Neuron (in vitro differentiated cells): ENCODE measurements around the gene EFNA3.

Experiments used
- H2AFZ ChIP-seq: one replicate; pipeline ENCODE4 v1.6.1; 2013; ENCODE audit warnings: low read depth, mild to moderate bottlenecking, inconsistent platforms, low read length, moderate library complexity
- H3K27me3 ChIP-seq: one replicate; pipeline ENCODE4 v1.6.1; 2013; ENCODE audit warnings: low read length; ENCODE audit not compliant: insufficient read depth
- H3K36me3 ChIP-seq: one replicate; pipeline ENCODE4 v1.6.1; 2013; ENCODE audit warnings: low read length; ENCODE audit not compliant: insufficient read depth
- H3K4me1 ChIP-seq: one replicate; pipeline ENCODE4 v1.6.1; 2013; ENCODE audit warnings: low read length; ENCODE audit not compliant: insufficient read depth
- H3K4me3 ChIP-seq: 2 replicates; pipeline ENCODE4 v1.5.1; 2013; ENCODE audit warnings: mild to moderate bottlenecking, low read length, moderate library complexity
- H3K9me3 ChIP-seq: one replicate; pipeline ENCODE4 v1.6.1; 2013; ENCODE audit warnings: low read length

The EFNA3 gene

DNA sequence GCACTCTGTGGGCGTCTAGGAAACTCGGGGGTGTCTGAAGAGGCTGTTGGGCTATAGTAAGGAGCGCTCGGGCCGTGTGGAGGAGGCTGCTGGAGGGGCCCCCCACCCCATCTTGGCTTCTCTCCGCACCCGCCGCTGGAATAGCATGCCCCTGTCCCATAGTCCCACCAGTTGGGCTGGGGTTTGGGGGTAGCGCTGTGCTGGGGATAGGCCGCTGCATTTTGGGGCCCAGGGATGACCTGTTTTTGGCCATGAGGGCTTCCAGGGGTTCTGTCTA lies 511 bp downstream of the EFNA3 start:
- peaks cover 15% of the 10 kb centered on the region for H3K27me3 ChIP-seq
- no peaks in the 10 kb centered on the region for H3K9me3 ChIP-seq
- H2AFZ ChIP-seq: peak overlapping the region; percentile 6
- H3K4me3 ChIP-seq: peak overlapping the region; percentile 74
- peaks cover 63% of the 10 kb centered on the region for H3K4me1 ChIP-seq
- H3K36me3 ChIP-seq: no peaks in the 10 kb centered on the region

DNA sequence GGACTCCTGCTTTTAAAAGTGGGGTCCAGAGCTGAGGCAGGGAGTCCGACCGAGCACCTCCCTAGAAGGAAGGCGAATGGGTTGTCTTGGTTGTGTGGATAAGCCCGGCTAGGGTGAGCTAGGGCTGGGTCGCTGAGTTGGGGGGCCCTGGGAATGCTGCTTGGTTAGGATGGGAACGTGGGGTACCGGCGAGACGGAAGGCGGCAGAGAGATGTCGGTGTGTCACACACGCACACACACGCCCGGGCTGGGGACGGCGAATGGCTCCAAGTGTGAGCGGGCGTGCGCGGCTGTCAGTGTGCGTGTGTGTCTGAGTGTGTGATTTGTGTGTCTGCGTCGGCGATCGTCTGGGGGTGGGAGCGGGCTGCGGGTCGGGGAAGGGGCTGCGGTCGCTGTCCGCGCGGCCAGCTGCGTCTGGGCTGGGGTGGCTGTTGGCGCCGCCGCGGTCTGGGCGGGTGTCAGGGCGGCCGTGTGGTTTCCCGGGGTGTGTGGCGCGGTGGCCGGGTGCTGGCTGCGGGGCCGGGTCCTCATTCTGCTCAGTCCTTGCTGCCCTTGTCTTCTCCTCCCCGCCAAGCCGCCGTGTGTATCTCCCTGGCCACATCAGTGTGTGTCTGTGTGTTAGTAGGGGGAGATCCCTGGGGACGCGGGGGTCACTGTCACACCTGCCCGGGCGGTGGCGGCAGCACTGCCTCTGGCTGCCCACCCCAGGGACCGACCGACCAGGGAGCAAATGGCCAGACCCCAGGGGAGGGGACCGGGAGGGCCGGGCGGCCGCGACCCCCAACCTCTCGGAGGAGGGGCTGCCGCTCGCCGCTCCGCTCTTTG lies 1.1 kb downstream of the EFNA3 start:
- Histone ChIP-seq H2AFZ (peak overlapping the region; percentile 59), H3K4me1 (peaks cover 66% of the 10 kb centered on the region), H3K27me3 (peaks cover 15% of the 10 kb centered on the region), H3K4me3 (peak overlapping the region; percentile 74), H3K36me3 (no peaks in the 10 kb centered on the region), H3K9me3 (no peaks in the 10 kb centered on the region)

DNA sequence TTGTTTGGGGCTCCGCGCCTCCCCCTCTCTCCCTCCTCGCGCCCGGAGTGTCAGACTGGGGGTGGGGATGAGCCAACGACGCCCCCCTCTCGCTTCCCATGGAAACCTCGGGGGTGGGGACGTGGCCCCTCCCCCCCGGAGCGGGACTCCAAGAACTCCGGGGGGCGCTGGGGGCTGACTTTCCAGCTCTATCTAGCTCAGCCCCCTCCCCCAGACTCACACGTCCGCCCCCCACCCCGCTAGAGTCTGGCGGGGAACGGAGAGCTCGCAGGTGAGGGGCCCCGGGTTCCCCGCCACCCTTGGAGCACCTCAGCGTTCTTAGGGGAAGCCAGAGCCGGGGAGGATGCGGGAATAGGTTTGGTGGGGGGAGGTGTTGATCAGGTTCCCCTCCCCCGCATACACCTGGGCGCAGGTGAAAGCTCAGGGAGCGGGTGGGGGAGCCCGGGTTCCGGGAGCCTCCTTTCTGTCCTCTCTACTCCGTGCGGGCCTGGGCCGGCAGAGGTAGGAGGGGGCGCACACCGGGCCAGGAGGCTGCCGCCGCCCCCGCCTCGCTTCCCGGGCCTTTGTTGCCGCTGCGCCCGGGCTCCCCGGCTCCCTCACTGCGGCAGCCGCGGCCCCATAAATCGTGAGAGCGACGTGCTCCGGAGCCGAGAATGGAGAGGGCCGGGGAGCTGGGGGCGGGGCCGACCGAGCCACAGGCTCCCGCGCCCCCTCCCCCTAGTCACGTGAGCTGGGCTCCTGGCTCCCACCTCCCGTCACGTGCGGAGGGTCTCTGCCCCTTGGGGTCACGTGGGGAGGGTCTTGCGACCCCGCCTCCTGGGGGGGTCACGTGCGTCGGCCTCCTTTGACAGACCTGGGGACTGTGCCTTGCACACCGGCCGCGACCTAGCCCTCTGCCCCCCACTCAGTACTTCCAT lies 1.9 kb downstream of the EFNA3 start:
- peak overlapping the region; percentile 74 for H3K4me3 ChIP-seq
- H3K9me3 ChIP-seq: no peaks in the 10 kb centered on the region
- H3K36me3 ChIP-seq: no peaks in the 10 kb centered on the region
- H3K27me3 ChIP-seq: peaks cover 15% of the 10 kb centered on the region
- peaks cover 65% of the 10 kb centered on the region for H3K4me1 ChIP-seq
- H2AFZ ChIP-seq: peak overlapping the region; percentile 59

DNA sequence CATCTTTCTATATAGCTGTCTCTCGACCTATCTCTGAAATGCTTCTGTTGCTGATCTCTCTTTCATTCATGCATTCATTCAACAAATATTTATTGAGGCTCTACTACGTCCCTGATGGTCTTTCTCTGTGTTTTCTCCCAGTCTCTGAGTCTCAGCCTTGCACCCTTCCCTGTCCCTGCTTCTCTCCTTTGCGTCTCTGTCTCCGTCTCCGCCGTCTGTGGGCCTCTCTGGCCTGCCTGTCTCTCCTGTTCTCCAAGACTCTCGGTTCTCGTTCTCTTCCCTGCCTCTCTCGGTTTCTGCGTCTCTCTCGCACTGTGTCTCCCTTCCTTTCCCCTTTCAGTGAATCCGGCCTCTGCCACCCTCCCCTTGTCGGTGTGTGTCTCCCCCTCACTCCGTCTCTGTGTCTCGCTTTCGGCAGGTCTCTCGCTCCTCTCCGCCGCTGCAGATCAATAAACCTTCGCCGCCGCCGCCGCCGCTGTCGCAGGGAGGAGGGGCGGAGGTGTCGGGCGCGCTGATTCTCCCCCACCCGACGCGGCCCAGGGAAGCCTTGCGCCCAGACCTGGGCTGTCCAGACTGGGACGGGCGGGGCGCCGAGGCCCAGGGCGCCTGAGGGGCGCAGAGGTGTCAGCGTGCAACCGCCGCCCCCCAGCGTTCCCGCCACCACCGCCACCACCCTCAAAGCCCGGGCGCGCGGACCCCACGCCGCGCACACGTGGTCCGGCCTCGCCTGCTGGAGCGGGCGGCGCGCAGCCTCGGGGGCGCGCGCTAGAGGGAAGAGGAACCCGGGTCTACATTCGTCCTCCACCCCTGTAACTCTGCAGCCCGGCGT lies 3.0 kb downstream of the EFNA3 start:
- peaks cover 56% of the 10 kb centered on the region for H3K4me1 ChIP-seq

DNA sequence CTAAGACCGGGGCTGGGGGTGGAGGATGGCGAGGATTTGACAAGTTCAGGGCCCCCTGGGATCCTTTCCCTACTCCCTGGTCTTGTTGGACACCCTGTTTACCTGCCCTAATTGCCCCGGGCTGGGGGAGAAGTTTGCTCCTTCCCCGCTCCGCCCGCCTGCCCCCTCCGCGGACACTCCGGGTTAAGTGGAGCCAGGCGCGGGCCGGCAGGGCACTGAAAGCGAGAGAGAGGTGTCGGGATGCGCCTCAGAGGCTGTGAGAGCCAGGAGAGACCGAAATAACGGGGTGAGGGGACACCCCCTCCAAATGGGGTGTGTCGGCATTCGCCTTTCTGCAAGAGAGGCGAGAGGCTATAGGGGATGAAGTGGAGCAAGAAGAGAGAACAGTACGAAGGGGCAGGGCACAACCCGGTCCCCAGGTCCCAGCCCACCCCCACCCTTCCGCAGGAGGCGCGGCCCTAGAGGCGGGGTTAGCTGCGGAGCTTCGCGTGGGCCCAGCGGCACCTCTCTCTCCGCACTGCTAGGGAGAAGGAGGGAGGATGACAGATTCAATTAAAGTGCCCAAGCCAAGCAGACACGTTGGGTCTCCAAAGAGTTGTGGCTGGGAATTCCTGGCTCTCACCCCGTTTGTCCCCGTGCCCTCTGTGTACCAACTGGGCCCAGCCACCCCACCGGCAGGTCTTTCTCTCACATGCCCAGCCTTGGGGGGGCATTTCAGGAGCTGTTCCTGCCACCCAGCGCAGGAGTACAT lies 3.8 kb downstream of the EFNA3 start:
- Histone ChIP-seq H2AFZ (peak overlapping the region; percentile 12), H3K9me3 (no peaks in the 10 kb centered on the region), H3K4me1 (peaks cover 53% of the 10 kb centered on the region), H3K4me3 (peak overlapping the region; percentile 8), H3K36me3 (peaks cover 2% of the 10 kb centered on the region), H3K27me3 (peaks cover 15% of the 10 kb centered on the region)

More for the DNA sequence above, 3.0 kb downstream of the EFNA3 start:
- Histone ChIP-seq H3K9me3 (no peaks in the 10 kb centered on the region), H3K36me3 (peaks cover 2% of the 10 kb centered on the region), H3K4me3 (peak overlapping the region; percentile 74), H2AFZ (peak overlapping the region; percentile 12), H3K27me3 (peaks cover 15% of the 10 kb centered on the region)

DNA sequence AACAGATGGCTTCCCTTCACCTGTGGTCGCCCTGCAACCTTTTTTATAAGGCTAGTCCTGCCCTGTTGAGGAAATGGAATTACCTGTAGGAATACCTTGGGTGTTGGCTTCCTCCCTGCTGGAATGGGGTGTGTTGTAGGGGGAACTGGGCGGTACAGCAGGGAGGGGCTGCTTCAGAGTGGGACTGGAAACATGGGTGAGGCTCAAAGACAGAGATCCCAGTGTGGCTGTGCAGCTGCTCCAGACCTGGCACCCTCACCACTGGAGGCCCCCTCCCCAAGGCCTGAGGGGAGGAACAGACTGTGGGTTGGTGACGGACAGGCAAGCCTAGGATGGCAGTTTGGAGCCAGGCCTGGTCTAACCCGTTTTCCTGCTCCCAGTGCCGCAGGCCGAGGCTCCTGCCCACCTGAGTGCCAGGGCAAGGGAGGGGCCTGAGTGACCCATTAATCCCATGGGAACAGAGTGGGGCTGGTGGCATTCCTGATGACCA lies 4.5 kb downstream of the EFNA3 start:
- Histone ChIP-seq H3K9me3 (no peaks in the 10 kb centered on the region), H3K4me3 (no peak overlapping the region), H3K27me3 (peaks cover 15% of the 10 kb centered on the region), H2AFZ (no peak overlapping the region), H3K4me1 (peaks cover 52% of the 10 kb centered on the region), H3K36me3 (peaks cover 2% of the 10 kb centered on the region)

DNA sequence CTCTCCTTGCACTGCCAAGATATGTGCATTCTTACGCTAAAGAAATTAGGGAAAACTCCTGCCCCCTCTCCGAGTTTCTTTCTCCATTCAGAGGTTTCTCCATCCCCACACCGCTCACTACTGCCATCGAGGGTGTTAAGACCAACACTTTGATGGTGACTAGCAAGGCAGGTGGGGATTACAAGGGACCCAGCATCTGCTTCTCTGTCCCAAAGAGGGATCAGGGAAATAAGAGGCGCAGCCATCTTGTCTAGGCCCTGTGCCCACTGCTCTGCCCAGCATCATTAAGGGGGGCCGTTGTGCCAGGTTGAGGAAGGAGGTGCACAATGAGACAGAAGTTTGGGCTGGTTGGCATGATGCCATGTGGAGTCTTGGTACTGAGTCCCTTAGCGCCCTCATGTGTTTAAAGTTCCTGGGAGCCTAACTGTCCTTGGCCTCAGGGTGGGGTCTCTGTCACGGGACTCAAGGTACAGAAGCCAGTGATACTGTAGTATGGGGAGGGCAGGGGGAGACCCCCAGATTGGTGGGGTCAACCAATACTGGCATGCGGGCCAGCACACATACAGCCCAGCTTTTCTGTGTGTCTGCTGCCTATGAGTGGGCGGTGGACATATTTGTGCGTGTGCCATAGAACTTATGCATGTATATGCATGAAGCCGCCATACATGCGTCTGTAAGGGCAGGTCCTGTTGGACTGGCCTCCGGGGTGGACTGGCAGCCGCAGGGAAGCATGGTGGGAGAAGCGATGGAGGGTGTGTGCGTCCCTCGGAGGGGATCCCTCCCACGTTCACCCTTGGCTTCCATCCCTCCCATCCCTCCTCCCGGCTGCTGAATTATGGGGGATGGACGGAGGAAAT lies 5.5 kb downstream of the EFNA3 start:
- peaks cover 2% of the 10 kb centered on the region for H3K36me3 ChIP-seq
- H3K4me1 ChIP-seq: peaks cover 47% of the 10 kb centered on the region
- no peaks in the 10 kb centered on the region for H3K9me3 ChIP-seq
- H3K27me3 ChIP-seq: peaks cover 15% of the 10 kb centered on the region
- no peak overlapping the region for H2AFZ ChIP-seq
- peak overlapping the region; percentile 44 for H3K4me3 ChIP-seq

DNA sequence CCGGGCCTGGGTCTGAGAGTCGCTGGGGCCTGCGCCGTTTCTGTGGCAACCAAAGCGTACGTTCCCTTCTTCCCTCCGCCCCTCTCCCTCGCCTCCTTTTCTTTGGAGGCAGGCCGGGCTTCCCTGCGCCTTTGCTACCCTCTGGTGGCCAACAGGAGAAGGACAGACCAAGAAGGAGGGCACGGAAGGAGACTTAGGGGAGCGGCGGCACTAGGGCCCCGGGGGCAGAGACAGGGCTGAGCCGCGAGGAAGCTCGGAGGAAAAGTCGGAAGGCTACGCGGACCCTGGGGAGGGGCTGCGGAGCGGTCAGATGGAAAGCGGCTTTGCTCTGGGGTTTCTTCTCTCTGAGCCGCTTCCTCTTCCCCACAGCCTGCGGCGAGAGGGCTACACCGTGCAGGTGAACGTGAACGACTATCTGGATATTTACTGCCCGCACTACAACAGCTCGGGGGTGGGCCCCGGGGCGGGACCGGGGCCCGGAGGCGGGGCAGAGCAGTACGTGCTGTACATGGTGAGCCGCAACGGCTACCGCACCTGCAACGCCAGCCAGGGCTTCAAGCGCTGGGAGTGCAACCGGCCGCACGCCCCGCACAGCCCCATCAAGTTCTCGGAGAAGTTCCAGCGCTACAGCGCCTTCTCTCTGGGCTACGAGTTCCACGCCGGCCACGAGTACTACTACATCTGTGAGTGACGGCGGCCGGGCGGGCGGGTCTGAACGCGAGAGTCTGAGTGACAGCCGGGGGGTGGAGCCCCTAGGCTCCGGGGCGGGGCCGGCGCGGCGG lies 6.3 kb downstream of the EFNA3 start:
- H3K27me3 ChIP-seq: peaks cover 15% of the 10 kb centered on the region
- no peaks in the 10 kb centered on the region for H3K9me3 ChIP-seq
- peak overlapping the region; percentile 64 for H2AFZ ChIP-seq
- H3K4me3 ChIP-seq: peak overlapping the region; percentile 66
- peaks cover 2% of the 10 kb centered on the region for H3K36me3 ChIP-seq
- H3K4me1 ChIP-seq: peaks cover 39% of the 10 kb centered on the region

DNA sequence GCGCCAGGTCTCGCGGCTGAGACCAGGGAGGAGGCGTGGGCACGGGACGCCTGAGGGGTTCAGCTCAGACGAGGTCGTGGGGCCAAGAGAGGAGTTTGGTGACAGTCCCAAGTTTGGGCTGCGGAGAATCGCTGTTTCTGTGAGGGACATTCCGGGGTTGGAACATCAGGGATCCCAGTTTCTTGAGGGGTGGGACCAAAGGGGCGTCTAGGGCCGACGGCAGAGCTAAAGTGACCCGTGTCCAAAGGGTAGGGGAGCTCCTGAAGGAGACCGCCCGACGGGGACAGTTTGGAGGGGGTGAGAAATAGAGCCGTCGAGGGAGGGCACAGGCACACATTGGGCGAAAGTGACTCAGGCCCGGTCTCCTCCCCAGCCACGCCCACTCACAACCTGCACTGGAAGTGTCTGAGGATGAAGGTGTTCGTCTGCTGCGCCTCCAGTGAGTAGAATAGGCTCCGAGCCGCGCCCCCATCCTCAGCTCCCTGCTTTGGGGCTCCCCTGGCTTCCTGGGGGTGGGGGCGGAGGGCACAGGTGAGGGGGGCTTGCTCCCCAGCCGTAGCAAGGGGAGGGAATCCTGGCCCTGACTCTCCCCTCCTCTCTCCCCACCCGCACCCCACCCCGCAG lies 7.0 kb downstream of the EFNA3 start:
- Histone ChIP-seq H3K4me3 (peak overlapping the region; percentile 66), H2AFZ (peak overlapping the region; percentile 64), H3K27me3 (peaks cover 15% of the 10 kb centered on the region), H3K9me3 (no peaks in the 10 kb centered on the region), H3K36me3 (peaks cover 2% of the 10 kb centered on the region), H3K4me1 (peaks cover 35% of the 10 kb centered on the region)

DNA sequence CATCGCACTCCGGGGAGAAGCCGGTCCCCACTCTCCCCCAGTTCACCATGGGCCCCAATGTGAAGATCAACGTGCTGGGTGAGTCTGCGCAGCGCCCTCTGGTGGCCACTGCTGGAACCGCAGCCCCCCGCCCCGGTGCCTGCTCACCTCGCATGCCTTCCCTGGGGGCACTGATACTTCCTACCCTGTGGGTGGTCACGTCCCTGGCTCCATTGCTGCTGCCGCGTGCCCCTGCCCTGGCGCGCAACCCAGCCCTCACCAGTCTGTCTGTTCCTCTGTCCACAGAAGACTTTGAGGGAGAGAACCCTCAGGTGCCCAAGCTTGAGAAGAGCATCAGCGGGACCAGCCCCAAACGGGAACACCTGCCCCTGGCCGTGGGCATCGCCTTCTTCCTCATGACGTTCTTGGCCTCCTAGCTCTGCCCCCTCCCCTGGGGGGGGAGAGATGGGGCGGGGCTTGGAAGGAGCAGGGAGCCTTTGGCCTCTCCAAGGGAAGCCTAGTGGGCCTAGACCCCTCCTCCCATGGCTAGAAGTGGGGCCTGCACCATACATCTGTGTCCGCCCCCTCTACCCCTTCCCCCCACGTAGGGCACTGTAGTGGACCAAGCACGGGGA lies 7.6 kb downstream of the EFNA3 start:
- H2AFZ ChIP-seq: no peak overlapping the region
- peaks cover 33% of the 10 kb centered on the region for H3K4me1 ChIP-seq
- H3K27me3 ChIP-seq: peaks cover 15% of the 10 kb centered on the region
- H3K36me3 ChIP-seq: peaks cover 2% of the 10 kb centered on the region
- no peaks in the 10 kb centered on the region for H3K9me3 ChIP-seq
- H3K4me3 ChIP-seq: no peak overlapping the region
